CD4-positive, alpha-beta T cell (primary cell): ENCODE data around the gene MYH6. TPM values are rescaled to one million over a fixed set of nuclear protein-coding genes. Genes with fewer than 3 reads are reported as not detected.
"Not testable (repeated sequence)": the region's sequence is repeated elsewhere in the genome, so short reads cannot be mapped to it uniquely, and the experiment has no call there.

Experiments used
- ATAC-seq: fragments of 200-7000 bp; cut with Tn5 transposase; one replicate; pipeline ENCODE4 v1.10.0; 2022; ENCODE audit warnings: mild to moderate bottlenecking; ENCODE audit not compliant: poor library complexity
- CTCF ChIA-PET: fragments of 350-600 bp; sonication (Branson Sonifier 250); formaldehyde crosslinking; loops from one replicate; lab custom pipeline; 2021; ENCODE audit warnings: antibody characterized with exemption, inconsistent platforms; lab: Charles Lee
- POLR2A ChIA-PET: fragments of 350-600 bp; sonication (Branson Sonifier 250); formaldehyde crosslinking; loops from one replicate; lab custom pipeline; 2021; ENCODE audit warnings: antibody characterized with exemption, inconsistent platforms; lab: Charles Lee
- DNase-seq, 14 experiments: peaks; one replicate each; pipeline ENCODE4 v3.0.0-alpha.2; 2013 to 2020; ENCODE audit warnings: mixed read lengths in 2 of 14
- H3K27ac ChIP-seq, 2 donors: one replicate each; pipeline versions ENCODE4 v1.5.1 to v1.7.0; 2013; ENCODE audit warnings: low read length in 2 of 2, low read depth in 1 of 2, mild to moderate bottlenecking in 1 of 2
- H3K27me3 ChIP-seq, 2 experiments: 1 replicate in 1 of 2; 2 replicates in 1 of 2; pipeline versions ENCODE4 v1.6.1 to v1.7.0; 2013; ENCODE audit warnings: low read length in 2 of 2, control low read depth in 1 of 2, mild to moderate bottlenecking in 1 of 2, moderate library complexity in 1 of 2; ENCODE audit not compliant: insufficient read depth in 2 of 2, control insufficient read depth in 1 of 2
- H3K36me3 ChIP-seq: one replicate; pipeline ENCODE4 v1.6.1; 2013; ENCODE audit warnings: low read length, control low read depth; ENCODE audit not compliant: insufficient read depth
- H3K4me1 ChIP-seq: one replicate; pipeline ENCODE4 v1.6.1; 2013; ENCODE audit warnings: low read length, control low read depth; ENCODE audit not compliant: insufficient read depth
- H3K4me3 ChIP-seq: one replicate; pipeline ENCODE4 v1.5.1; 2013; ENCODE audit warnings: mild to moderate bottlenecking, low read length, moderate library complexity
- H3K9me3 ChIP-seq, 2 experiments: 1 replicate in 1 of 2; 2 replicates in 1 of 2; pipeline versions ENCODE4 v1.6.1 to v1.7.0; 2013; ENCODE audit warnings: low read length in 2 of 2, mild to moderate bottlenecking in 2 of 2, control low read depth in 1 of 2, moderate library complexity in 1 of 2; ENCODE audit not compliant: control insufficient read depth in 1 of 2, insufficient read depth in 1 of 2
- H3K27ac Mint-ChIP-seq: one replicate; pipeline ENCODE4 v1.8.0; 2020; ENCODE audit warnings: mixed read lengths
- H3K27me3 Mint-ChIP-seq: one replicate; pipeline ENCODE4 v1.8.0; 2021; ENCODE audit warnings: mixed read lengths
- H3K36me3 Mint-ChIP-seq: one replicate; pipeline ENCODE4 v1.8.0; 2021; ENCODE audit warnings: low read depth, mixed read lengths
- H3K4me1 Mint-ChIP-seq: one replicate; pipeline ENCODE4 v1.8.0; 2021; ENCODE audit warnings: low read depth, mixed read lengths
- H3K4me3 Mint-ChIP-seq: one replicate; pipeline ENCODE4 v1.8.0; 2020; ENCODE audit warnings: mild to moderate bottlenecking, mixed read lengths
- H3K9me3 Mint-ChIP-seq: one replicate; pipeline ENCODE4 v1.8.0; 2020; ENCODE audit warnings: mixed read lengths
- intact Hi-C, 2 experiments: fragments of 100-400 bp; cut with DNase I in 1 of 2; cut with micrococcal nuclease in 1 of 2; formaldehyde crosslinking; loops; one replicate each; pipeline versions ENCODE4 v1.15.1 to v1.9.0; 2023 to 2025; cut with DNase I, micrococcal nuclease
- total RNA-seq, 174 experiments: library from RNA in 2 of 174; stranded (reverse) in 2 of 174; gene quantifications; one replicate each; pipeline ENCODE4 v1.2.3 and lab custom pipeline; 2021 to 2026
- TF ChIP-seq, protein P1 (sequence below): fragments of 200-600 bp; IDR thresholded peaks from one replicate; pipeline ENCODE4 v1.8.0; 2022; ENCODE audit warnings: antibody characterized with exemption, mild to moderate bottlenecking

The MYH6 gene
- total RNA-seq, 2 experiments from 2014 or later: not detected

DNA sequence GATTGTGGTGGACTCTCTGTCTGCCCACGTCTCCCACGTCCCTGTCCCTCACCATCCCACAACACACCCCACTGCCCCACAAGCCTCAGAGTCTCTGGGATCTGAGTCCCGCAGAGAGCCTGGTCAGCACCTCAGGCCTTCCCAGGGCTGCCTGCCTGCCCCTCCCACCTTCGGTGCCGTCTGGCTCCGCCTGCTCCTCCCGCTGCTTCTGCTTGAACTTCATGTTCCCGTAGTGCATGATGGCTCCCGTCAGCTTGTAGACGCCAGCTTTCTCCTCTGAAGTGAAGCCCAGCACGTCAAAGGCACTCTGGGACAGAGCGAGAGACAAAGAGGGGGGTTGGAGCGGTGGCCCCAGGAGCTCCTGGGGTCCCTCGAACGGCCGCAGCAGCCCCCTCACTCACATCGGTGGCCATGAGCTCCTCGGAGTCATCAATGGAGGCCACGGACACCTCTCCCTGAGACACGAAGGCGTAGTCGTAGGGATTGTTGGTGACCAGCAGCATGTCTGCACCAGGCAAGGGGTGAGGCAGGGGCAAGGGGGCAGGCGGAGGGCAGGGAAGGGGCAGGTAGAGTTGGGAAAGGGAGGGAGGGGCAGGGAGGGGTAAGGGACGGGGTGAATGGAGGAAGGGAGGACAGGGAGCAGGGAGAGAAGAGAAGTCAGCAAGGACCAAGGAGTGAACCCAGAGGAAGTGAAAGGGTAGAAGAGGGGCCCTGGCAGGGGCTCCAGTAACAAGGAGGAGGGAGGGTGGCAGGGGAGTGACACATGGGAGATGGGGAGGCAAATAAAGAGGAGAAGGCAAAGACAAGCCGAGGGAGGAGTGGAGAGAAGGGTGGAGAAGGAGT is 5.6 kb downstream of the MYH6 start:
- no peak overlapping the region for H3K27ac Mint-ChIP-seq
- ATAC-seq: no peak
- H3K4me3 Mint-ChIP-seq: no peak overlapping the region
- ChIA-PET POLR2A (no interaction called here), CTCF (no interaction called here)
- Histone ChIP-seq H3K4me1 (no peaks in the 10 kb centered on the region), H3K27ac (no peak overlapping the region), H3K36me3 (no peaks in the 10 kb centered on the region), H3K9me3 (no peaks in the 10 kb centered on the region), H3K27me3 (peaks cover 0 to under 1% of the 10 kb centered on the region in 2 experiments), H3K4me3 (no peak overlapping the region)
- no peaks in the 10 kb centered on the region for H3K9me3 Mint-ChIP-seq
- H3K4me1 Mint-ChIP-seq: no peaks in the 10 kb centered on the region
- peaks cover 23% of the 10 kb centered on the region for H3K27me3 Mint-ChIP-seq
- intact Hi-C loops: no loop called here
- no peak for DNase-seq
- H3K36me3 Mint-ChIP-seq: no peaks in the 10 kb centered on the region
- TF ChIP-seq, protein P1, sequence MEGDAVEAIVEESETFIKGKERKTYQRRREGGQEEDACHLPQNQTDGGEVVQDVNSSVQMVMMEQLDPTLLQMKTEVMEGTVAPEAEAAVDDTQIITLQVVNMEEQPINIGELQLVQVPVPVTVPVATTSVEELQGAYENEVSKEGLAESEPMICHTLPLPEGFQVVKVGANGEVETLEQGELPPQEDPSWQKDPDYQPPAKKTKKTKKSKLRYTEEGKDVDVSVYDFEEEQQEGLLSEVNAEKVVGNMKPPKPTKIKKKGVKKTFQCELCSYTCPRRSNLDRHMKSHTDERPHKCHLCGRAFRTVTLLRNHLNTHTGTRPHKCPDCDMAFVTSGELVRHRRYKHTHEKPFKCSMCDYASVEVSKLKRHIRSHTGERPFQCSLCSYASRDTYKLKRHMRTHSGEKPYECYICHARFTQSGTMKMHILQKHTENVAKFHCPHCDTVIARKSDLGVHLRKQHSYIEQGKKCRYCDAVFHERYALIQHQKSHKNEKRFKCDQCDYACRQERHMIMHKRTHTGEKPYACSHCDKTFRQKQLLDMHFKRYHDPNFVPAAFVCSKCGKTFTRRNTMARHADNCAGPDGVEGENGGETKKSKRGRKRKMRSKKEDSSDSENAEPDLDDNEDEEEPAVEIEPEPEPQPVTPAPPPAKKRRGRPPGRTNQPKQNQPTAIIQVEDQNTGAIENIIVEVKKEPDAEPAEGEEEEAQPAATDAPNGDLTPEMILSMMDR: no peak

GRCh38 chr14:23401291-23401690 is 6.8 kb downstream of the MYH6 start:
- CTCF ChIA-PET: no interaction called here

DNA sequence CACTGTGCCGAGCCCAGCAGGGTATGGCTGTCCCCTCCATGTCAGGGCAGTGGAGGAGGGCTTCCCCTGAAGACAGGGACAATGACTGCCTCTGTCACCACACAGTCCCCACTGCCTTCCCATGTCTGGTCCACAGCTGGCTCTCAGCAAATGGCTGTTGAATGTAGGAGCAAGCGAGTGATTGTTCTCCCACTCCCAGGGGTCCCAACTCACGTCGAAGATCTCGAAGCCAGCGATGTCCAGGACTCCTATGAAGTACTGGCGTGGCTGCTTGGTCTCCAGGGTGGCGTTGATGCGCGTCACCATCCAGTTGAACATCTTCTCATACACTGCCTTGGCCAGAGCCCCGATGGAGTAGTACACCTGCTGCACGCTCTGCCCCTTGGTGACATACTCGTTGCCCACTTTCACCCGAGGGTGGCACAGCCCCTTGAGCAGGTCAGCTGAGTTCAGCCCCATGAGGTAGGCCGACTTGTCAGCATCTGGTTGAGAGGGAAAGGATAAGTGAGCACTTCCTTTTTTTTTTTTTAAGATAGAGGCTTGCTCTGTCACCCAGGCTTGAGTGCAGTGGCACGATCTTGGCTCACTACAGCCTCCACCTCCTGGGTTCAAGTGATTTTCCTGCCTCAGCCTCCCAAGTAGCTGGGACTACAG is 7.5 kb downstream of the MYH6 start:
- not testable (repeated sequence) for H3K36me3 Mint-ChIP-seq

More at GRCh38 chr14:23401291-23401690, 6.8 kb downstream of the MYH6 start:
- TF ChIP-seq, protein P1: no peak
- POLR2A ChIA-PET: no interaction called here
- DNase-seq: no peak
- Histone ChIP-seq H3K4me1 (no peaks in the 10 kb centered on the region), H3K4me3 (no peak overlapping the region), H3K27ac (no peak overlapping the region), H3K9me3 (no peaks in the 10 kb centered on the region), H3K27me3 (peaks cover 2 to 4% of the 10 kb centered on the region in 2 experiments), H3K36me3 (no peaks in the 10 kb centered on the region)
- peaks cover 22% of the 10 kb centered on the region for H3K27me3 Mint-ChIP-seq
- intact Hi-C loops: no loop called here
- ATAC-seq: no peak
- no peak overlapping the region for H3K27ac Mint-ChIP-seq
- H3K4me1 Mint-ChIP-seq: no peaks in the 10 kb centered on the region
- H3K36me3 Mint-ChIP-seq: no peaks in the 10 kb centered on the region
- H3K4me3 Mint-ChIP-seq: no peak overlapping the region
- no peaks in the 10 kb centered on the region for H3K9me3 Mint-ChIP-seq

More for the DNA sequence above, 7.5 kb downstream of the MYH6 start:
- H3K27ac ChIP-seq, H3K4me1 ChIP-seq, CTCF ChIA-PET, H3K36me3 ChIP-seq, H3K27me3 ChIP-seq, H3K9me3 ChIP-seq, POLR2A ChIA-PET, H3K4me1 Mint-ChIP-seq, ATAC-seq, H3K9me3 Mint-ChIP-seq, H3K27ac Mint-ChIP-seq, intact Hi-C loops, DNase-seq, H3K4me3 ChIP-seq, H3K4me3 Mint-ChIP-seq: not testable (repeated sequence)
- H3K27me3 Mint-ChIP-seq: peaks cover 19% of the 10 kb centered on the region
